CD4-positive, alpha-beta T cell treated with Interleukin-10 for 1 hour (primary cell): Measurements from ENCODE around the gene CDKN1A.
"Not testable (repeated sequence)": the region's sequence is repeated elsewhere in the genome, so short reads cannot be mapped to it uniquely, and the experiment has no call there.

Experiments used
- DNase-seq: peaks from one replicate; pipeline ENCODE4 v3.0.0-alpha.2; 2020

Gene CDKN1A

DNA sequence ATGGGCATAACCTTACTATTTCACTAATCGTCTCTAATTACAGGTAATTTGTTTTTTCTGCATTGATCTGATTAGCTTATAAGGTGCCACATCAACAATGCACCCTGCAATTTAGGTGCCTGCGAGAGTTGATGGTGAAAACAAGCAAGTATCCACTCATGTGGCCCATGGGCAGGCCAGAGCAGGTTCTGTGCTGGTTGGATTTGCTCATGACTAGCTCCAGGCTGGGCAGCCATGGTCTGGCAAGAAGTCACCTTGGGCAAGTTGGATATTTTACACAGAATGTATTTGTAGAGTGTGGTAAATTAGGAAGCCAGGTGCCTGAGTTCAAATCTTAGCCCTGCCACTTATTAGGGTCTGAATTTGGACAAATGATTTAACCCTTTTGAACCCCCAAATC is 44.4 kb downstream of the CDKN1A start:
- DNase-seq = no peak

DNA sequence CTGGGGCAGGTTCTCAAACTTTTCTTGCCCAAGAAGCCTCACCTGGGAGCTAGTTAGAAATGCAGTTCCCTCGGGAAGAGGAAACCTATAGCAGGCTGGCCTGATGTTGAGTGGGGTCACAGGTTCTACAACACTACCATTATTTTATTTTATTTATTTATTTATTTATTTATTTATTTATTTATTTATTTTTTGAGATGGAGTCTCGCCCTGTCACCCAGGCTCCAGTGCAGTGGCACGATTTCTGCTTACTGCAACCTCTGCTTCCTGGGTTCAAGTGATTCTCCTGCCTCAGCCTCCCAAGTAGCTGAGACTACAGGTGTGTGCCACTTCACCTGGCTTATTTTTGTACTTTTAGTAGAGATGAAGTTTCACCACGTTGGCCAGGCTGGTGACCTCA is 45.5 kb downstream of the CDKN1A start:
- DNase-seq = not testable (repeated sequence)

DNA sequence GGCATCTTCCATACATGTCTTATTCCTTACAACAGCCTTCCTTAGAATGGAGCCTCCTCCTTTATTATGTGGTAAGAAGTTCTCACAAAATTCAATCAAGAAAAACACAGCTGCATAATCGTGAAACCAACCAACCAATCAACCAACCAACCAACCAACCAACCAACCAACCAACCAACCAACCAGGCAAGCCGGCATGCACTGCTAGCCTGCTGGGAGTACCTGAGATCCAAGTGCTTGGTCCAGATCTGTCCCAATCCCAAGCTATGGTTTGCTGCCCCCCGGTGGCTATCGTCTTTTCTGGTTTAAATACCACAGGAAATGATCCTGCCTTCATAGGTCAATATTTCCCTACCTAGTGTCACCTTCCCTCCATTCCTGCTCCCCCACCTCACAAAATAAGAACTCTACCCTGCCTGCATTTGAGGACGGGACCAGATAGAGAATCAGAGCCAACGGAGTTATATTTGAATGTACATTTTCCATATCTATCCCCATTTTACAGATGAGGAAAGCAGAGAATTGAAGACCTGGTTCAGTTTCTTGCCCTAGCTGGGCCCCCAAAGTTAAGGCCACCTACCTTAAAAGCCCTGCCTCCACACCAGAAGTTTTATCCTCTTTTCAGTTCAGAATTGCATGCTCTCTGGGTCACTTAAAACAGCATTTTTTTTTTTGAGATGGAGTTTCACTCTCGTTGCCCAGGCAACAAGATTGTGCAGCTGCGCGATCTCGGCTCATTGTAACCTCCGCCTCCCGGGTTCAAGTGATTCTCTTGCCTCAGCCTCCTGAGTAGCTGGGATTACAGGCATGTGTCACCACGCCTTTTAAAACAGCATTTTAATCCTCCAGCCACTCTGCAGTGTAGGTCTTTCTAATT is 46.2 kb downstream of the CDKN1A start:
- peak; percentile 44 for DNase-seq

DNA sequence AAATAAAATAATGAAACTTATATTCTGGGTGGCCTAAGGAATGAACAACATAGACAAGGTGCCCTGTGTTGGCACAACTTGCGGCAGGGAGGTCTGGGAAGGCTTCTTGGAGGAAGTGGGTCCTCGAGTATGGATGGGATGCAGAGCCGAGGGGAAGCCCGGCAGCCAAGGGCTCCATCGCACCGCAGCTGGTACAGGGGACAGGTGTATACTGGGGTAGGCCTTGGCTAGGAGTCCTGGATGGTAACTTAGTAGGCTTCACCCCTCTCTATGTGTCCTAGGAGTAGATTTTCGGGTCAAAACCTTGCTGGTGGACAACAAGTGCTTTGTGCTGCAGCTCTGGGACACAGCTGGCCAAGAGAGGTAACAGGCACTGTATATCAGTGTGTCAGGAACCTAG is 47.1 kb downstream of the CDKN1A start:
- no peak for DNase-seq

DNA sequence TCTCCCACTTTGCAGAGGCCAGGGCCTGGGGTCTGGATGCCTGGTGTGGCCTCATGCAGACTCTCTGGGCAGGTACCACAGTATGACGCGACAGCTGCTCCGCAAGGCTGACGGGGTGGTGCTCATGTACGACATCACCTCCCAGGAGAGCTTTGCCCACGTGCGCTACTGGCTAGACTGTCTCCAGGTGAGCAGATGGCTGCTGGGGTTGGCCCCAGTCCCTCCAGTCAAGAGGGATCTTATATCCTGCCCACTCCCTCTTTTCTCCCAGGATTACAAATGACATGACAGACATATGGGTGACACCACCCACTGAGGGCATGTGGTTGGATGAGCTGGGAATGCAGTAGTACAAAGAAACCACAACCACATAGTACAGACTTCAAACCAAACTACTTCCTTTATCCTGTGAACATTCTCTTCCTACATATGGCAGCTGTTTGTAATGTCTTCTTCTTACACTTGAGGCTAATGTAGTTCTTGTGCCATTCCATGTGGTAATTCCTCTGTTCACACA is 49.0 kb downstream of the CDKN1A start:
- DNase-seq = peak; percentile 9

DNA sequence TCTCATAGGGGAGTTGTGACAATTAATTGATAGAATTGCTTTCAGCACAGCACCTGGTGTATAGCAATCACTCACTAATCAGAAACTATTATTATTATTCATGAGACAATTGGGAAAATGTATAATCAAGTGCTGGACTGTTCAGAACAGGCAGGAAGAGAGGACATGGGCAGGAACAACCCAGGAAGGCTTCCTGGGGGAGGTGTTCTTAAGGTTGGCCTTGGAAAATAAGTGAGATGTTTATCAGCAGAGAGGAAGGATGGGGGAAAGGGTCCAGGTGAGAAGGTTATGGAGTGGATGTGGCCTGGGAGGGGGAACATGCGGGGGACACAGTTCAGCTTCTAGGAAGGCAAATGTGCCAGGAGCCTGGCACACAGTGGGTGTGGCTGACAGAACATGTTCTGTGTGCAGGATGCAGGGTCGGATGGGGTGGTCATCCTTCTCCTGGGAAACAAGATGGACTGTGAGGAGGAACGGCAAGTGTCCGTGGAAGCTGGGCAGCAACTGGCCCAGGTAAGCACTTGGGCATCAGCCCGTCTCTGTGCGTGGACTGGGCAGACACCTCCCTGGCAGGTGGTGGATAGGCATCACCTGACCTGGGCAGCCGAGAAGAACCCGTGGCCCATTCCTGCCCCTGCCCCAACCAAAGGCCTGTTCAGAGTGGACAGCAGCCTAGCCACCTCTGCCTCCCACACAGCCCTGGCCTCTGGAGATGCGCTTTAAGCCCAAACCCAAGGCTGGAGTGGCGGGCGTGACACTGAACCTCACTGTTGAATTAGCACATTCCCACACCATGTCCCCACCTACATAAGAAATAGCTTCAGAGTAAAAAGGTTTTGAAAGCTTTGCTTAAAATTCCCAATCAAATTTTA is 50.0 kb downstream of the CDKN1A start:
- DNase-seq = no peak

DNA sequence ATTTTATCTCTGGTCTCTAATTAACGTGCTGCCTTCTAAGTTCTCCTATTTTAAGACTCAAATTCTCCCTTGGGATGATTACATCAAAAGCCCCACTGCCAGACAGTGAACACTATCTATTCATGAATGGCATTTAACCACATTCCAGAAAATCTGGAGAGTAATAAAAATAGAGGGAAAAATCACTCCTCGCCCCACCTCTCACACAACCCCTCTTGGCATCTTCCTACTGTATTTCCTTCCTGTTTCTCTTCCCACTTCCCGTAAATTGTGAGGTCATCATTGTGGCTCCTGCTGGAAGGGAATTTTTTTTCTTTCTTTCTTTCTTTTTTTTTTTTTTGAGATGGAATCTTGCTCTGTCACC is 50.6 kb downstream of the CDKN1A start:
- DNase-seq = no peak

DNA sequence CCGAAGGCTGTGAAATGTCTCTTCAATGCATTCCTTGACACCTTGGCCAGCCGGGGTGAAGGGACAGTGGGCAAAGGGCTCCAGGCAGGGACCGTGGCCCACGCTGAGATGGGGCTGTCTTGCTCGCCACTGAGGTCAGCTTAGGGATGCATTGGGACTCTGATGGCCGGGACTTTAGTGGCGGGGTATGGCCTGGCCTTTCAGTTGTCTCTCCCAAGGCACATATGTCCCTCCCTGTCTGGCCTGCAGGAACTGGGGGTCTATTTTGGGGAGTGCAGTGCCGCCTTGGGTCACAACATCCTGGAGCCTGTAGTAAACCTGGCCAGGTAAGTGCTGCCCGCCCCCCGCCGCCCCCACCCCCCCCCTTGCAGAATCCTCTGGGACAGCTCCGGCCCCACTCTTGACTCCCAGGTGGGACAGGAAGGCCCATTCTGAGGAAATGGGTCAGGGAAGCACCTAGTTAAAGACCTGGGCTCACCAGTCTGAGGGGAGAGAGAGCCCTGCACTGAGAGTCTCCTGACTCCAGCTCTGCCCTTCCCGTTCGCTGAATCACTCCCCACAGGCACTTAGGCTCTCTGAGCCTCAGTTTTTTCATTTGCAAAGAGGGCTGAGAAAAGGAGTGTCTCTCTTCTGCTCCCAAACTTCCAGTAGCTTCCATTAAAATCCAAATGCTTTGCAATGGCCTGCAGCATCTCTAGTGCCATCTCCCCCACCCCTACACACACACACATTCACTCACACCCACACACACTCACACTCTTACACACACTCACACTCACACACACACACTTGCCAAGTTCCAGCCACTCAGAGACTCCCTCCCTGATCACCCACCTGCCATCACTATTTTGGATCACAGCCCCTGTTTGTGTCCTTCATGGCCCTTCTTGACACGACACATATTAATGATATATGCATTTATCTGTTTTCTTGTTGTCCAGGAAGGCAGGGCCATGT is 52.2 kb downstream of the CDKN1A start:
- no peak for DNase-seq

DNA sequence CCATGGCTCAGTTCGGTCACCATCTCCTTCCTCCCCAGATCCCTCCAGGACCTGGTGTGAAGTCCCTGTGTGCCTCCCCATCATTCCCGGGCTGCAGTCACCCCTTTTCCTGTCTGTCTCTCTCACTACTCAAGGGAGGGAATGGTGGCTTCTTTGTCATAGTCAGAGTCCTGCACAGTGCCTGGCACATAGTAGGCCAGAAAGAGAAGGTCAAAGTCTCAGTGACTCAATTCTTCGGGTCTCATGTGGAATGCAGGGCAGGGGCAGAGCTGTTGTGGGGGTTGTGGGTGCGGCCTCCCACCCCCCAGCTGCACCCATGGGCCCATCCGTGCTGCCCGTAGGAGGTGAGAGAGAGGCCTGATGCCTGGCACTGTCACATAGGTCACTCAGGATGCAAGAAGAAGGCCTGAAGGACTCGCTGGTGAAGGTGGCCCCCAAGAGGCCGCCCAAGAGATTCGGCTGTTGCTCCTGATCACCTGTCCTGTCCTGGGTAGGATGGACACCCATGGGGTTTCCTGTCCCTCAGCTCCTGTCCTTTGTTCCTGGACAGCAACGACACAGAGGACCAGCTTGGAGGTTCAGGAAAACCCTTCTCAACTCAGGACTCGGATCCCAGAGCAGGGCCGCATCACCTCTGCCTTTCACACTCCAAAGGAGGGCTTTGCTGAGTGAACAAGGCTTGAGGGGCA is 53.3 kb downstream of the CDKN1A start:
- DNase-seq = no peak

DNA sequence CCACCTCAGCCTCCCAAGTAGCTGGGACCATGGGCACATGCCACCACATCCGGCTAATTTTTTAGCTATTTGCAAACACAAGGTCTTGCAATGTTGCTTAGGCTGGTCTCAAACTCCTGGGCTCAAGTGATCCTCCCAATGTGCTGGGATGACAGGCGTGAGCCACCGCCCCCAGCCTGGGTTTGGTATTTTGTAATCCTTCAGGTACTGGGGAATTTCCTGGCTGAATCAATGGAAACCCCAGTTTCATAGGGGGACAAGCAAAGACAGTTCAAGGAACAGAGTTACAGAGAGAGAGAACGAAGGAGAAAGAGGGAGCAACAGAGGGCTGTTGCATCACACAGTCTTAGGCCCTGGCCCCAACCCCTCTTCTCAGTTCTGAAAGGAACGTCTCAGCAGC is 54.8 kb downstream of the CDKN1A start:
- no peak for DNase-seq

DNA sequence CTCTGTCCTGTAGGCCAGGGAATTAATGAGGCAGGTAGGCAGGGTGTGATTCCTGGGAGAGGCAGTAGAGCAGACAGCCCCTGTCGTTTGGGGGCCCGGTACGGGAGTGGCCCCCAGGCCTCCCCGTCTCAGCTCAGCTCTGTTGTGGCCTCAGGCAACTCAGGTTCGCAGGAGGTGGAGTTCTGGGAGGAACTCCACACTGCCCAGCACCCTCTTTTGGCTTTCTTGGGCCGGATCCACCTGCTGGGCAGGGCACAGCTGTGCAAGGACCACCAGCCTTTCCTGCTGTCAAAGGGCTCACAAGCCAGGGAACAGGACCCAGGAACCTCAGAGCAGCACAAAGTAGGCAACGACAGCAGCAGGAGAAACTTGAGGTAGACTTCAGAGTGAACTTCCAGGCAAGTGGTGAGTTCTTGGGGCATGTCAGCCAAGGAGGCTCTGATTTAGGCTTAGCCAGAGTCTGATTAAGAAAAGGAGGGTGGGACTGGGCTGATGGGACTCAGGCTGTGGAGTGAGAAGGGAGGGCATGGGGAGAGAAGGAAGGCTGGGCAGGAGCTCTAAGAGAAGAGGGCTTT is 56.1 kb downstream of the CDKN1A start:
- no peak for DNase-seq

DNA sequence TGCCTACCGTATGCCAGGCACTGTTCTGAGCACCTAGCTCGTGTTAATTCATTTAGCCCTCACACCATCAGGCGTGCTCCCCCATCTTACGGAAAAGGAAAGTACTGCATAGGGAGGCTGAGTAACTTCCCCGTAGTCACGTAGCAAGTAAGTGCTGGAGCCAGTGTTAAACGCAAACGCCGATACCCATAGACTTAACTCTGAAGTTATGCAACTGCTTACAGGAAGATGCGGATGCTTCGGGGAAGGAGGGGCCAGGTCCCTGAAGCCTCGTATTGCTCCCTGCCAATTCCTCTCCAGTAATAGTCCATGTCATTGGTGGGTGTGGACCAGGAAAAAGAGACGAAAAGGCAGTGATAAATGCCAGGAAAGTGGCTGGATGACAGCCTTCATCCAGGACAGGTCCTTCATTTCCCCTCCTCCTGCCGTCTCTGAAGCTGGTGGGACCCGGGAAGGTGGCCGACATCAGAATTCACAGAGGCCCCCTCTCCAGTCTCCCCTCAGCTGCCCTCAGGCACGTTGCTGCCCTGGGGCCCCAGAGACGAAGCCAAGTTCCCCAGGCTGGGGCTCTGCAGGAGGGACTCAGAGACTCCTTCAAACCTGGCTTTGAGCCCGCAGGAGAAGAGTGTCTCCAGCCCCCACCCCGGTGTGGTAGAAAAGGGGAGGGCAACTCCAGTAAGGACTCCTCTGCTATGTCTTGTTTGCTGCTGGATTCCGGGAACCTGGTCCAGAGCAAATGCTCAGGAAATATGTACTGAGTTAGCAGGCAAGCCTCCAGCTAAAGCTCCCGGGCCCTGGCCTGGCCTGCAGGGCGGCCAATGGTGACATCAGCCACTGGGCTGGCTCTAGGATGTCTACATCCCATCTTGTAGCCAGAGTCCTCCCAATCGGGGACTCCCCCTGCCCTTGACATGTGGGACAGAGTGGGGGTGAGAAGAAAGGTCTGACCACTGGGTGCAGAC is 56.9 kb downstream of the CDKN1A start:
- DNase-seq = peak; percentile 38
